Ureter (tissue), 1 donor: ENCODE measurements around the gene WFDC10A. TPM values are rescaled to one million over a fixed set of nuclear protein-coding genes. Genes with fewer than 3 reads are reported as not detected.
"Not testable (repeated sequence)": the region's sequence is repeated elsewhere in the genome, so short reads cannot be mapped to it uniquely, and the experiment has no call there.

Source experiments
- DNase-seq: peaks from one replicate; pipeline ENCODE4 v3.0.0-alpha.2; 2020; ENCODE audit warnings: low spot score
- total RNA-seq: library from RNA; stranded (reverse); gene quantifications from one replicate; pipeline ENCODE4 v1.2.4, GENCODE V29; 2023
- donor health status: DM: yes; HTN: yes; CAD: no.

The WFDC10A gene
- total RNA-seq, 1 donor from 2014 or later, result not detected

DNA sequence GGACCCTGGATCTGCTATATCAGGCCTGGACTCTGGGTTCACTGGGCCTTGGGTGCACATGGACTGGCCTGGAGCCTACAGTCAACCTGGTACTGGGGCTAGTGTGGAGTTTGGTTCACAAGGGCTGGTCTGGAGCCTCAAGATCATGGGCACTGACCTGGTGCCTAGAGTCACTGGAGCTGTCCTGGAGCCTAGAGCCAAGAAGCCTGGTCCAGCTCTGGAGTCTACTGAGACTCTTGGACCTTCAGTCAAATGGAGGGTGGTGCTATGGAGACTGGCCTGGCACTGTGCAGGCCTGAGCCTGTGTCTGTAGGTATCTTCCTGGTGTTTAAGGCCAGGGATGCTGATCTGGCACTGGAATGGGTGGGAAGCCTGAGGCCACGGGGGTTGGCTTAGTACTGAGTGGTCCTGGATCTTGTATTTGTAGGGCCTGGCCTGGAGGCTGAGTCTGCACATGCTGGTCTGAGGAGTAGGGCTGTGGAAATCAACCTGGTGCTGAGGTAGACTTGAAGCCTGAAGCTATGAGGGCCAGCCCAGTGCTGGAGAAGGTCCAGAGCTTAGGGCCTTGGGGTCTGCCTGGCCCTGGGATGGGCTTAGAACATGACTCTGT is 18.0 kb downstream of the WFDC10A start:
- DNase-seq, result no peak

DNA sequence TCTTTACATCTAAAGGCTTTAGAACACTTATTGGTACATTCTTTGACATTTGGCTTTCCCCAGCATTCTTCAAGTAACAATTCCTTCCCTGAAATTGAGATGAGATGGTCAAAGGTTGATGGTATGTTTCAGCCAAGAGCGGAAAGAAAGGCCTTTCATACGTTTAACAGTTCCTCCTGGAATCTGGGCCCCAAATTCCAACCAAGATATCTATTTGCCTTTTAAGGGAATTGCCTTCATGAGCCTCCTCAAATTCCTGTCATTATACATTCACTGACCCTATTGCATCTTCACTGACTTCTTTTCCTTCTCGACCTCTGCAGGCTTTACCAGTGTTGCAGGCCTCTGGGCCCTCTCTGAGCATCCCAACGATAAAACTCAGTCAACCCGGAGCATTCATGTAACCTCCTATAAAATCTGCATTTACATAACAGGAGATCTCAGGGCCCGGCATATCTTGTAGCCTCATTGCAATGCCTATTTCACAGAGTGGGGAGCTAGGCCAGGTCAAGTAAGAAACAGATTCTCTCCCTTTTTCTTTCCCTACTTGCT is 19.8 kb downstream of the WFDC10A start:
- DNase-seq, result no peak

DNA sequence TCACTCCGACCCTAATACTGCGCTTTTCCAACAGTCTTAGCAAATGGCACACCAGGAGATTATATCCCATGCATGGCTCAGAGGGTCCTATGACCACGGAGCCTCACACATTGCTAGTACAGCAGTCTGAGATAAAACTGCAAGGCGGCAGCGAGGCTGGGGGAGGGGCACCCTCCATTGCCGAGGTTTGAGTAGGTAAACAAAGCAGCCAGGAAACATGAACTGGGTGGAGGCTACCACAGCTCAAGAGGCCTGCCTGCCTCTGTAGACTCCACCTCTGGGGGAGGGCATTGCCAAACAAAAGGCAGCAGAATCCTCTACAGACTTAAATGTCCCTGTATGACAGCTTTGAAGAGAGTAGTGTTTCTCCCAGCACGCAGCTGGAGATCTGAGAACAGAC is 22.2 kb downstream of the WFDC10A start:
- not testable (repeated sequence) for DNase-seq

DNA sequence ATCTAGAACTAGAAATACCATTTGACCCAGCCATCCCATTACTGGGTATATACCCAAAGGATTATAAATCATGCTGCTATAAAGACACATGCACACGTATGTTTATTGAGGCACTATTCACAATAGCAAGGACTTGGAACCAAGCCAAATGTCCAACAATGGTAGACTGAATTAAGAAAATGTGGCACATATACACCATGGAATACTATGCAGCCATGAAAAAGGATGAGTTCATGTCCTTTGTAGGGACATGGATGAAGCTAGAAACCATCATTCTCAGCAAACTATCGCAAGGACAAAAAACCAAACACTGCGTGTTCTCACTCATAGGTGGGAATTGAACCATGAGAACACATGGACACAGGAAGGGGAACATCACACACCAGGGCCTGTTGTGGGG is 27.5 kb downstream of the WFDC10A start:
- DNase-seq, result not testable (repeated sequence)

DNA sequence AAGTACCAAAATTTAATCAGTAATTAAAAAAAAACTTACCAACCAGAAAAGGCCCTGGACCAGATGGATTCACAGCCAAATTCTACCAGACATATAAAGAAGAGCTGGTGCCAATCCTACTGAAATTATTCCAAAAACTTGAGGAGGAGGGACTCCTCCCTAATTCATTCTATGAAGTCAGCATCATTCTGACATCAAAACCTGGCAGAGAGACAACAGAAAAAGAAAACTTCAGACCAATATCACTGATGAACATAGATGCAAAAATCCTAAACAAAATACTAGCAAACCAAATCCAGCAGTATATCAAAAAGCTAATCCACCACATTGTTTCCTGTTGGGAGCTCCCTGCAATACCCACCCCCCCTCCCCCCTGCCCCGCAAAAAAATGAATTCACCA is 40.6 kb downstream of the WFDC10A start, which contains the start of gene WFDC11:
Gene WFDC11, minus strand, starts transcription at position 101 of the 400 bp plus-strand sequence. CDS start 19,639 bp downstream, outside the sequence.
- no peak for DNase-seq

DNA sequence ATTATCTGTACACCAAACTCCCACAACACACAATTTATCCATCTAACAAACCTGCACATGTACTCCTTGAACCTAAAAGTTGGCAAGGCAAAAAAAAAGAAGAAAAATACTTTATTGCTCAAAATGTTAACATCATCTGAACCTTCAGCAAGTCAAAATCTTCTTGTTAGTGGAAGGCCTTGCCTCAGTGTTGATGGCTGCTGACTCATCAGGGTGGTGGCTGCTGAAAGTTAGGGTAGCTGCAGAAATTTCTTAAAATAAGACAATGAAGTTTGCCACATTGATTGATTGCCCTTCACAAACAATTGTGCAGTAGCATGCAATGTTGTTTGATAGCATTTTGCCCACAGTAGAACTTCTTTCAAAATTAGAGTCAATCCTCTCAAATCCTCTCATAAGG is 43.2 kb downstream of the WFDC10A start:
- no peak for DNase-seq

DNA sequence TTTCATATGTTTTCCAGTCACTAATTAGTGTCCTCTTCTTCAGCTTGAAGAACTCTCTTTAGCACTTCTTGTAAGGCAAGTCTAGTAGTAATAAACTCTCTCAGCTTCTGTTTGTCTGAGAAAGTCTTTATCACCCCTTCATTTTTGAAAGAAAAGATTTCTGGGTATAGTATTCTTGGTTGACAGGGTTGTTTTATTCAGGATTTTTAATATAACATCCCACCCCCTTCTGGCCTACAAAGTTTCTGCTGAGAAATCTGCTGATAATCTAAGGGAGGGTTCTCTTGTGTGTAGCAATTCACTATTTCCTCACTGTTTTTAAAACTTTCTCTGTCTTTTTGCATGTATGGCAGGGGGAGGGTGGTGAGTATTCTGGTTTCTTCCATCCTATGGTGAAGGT is 50.1 kb downstream of the WFDC10A start:
- no peak for DNase-seq

Other genes with a start within 250 kb of the WFDC10A start
- 63.0 TPM for gene DBNDD2, start 221.4 kb upstream of the WFDC10A start, total RNA-seq
- gene PIGT, start 213.6 kb upstream of the WFDC10A start, total RNA-seq, result 94.3 TPM
- 244 TPM for gene WFDC2, start 160.0 kb upstream of the WFDC10A start, total RNA-seq
- gene SPINT3, start 114.1 kb upstream of the WFDC10A start, total RNA-seq, result not detected
- gene WFDC6, start 90.3 kb upstream of the WFDC10A start, total RNA-seq, result not detected
- gene EPPIN, start 82.3 kb upstream of the WFDC10A start, total RNA-seq, result not detected
- not detected for gene WFDC8, start 50.5 kb upstream of the WFDC10A start, total RNA-seq
- gene WFDC9, start 1.5 kb downstream of the WFDC10A start, total RNA-seq, result not detected
- not detected for gene WFDC11, start 40.5 kb downstream of the WFDC10A start, total RNA-seq
- 0.55 TPM for gene WFDC13, start 72.3 kb downstream of the WFDC10A start, total RNA-seq
- 1.9 TPM for gene WFDC10B, start 75.3 kb downstream of the WFDC10A start, total RNA-seq
- not detected for gene SPINT4, start 92.6 kb downstream of the WFDC10A start, total RNA-seq
- gene WFDC3, start 162.1 kb downstream of the WFDC10A start, total RNA-seq, result 3.0 TPM
- 24.5 TPM for gene DNTTIP1, start 162.2 kb downstream of the WFDC10A start, total RNA-seq
- 1.1 TPM for gene UBE2C, start 182.9 kb downstream of the WFDC10A start, total RNA-seq
- 0.57 TPM for gene TNNC2, start 197.6 kb downstream of the WFDC10A start, total RNA-seq
- gene SNX21, start 204.1 kb downstream of the WFDC10A start, total RNA-seq, result 31.4 TPM
- gene ACOT8, start 227.7 kb downstream of the WFDC10A start, total RNA-seq, result 21.0 TPM
- 4.1 TPM for gene ZSWIM3, start 227.9 kb downstream of the WFDC10A start, total RNA-seq